IMR-90 (cell line): ENCODE measurements around the gene CFAP298.
A peak's percentile ranks its signal among the peaks of the same experiment; 100 is the strongest.

Experiments used
- CEBPB ChIP-seq: IDR thresholded peaks from 2 replicates; pipeline ENCODE4 v1.6.1; 2012; ENCODE audit warnings: low read depth, low read length, improper control_type of control experiment
- CTCF ChIP-seq: conservative IDR thresholded peaks from 2 replicates; pipeline ENCODE4 v1.5.1; 2012; ENCODE audit warnings: mild to moderate bottlenecking, low read depth, low read length, improper control_type of control experiment
- FOS ChIP-seq: fragments of 150-350 bp; IDR thresholded peaks from 2 replicates; pipeline ENCODE4 v1.6.1; 2016; ENCODE audit warnings: low read depth, low read length
- MAFK ChIP-seq: IDR thresholded peaks from 2 replicates; pipeline ENCODE4 v1.6.1; 2012; ENCODE audit warnings: low read depth, low read length, improper control_type of control experiment
- MAZ ChIP-seq: IDR thresholded peaks from 2 replicates; pipeline ENCODE4 v1.6.1; 2012; ENCODE audit warnings: low read depth, mild to moderate bottlenecking, low read length, improper control_type of control experiment, moderate library complexity, borderline replicate concordance
- MXI1 ChIP-seq: IDR thresholded peaks from 2 replicates; pipeline ENCODE4 v1.6.1; 2012; ENCODE audit warnings: low read depth, mild to moderate bottlenecking, low read length, moderate library complexity, borderline replicate concordance
- NFE2L2 ChIP-seq: fragments of 150-350 bp; IDR thresholded peaks from 2 replicates; pipeline ENCODE4 v1.6.1; 2016; ENCODE audit warnings: low read depth, mild to moderate bottlenecking, low read length
- POLR2A ChIP-seq: IDR thresholded peaks from 2 replicates; pipeline ENCODE4 v1.6.1; 2012; ENCODE audit warnings: mild to moderate bottlenecking, low read depth, low read length
- RAD21 ChIP-seq: IDR thresholded peaks from 2 replicates; pipeline ENCODE4 v1.6.1; 2012; ENCODE audit warnings: low read length, improper control_type of control experiment
- RFX5 ChIP-seq: IDR thresholded peaks from 2 replicates; pipeline ENCODE4 v1.8.0; 2012; ENCODE audit warnings: low read depth, mild to moderate bottlenecking, low read length, moderate library complexity
- SMC3 ChIP-seq: fragments of 150-350 bp; IDR thresholded peaks from 2 replicates; pipeline ENCODE4 v1.6.1; 2016; ENCODE audit warnings: low read depth, mild to moderate bottlenecking, antibody characterized with exemption, low read length, moderate library complexity
- USF2 ChIP-seq: fragments of 150-350 bp; IDR thresholded peaks from 2 replicates; pipeline ENCODE4 v1.6.1; 2017; ENCODE audit warnings: mild to moderate bottlenecking, antibody characterized with exemption, low read length, low read depth

- no peak for TF ChIP-seq POLR2A
- no peak for TF ChIP-seq CTCF
- no peak for TF ChIP-seq MAZ
- TF ChIP-seq MXI1: no peak
- TF ChIP-seq MAFK: no peak
- no peak for TF ChIP-seq USF2
- TF ChIP-seq CEBPB: peak; percentile 36; the same call in 1 of the 2 replicates
- no peak for TF ChIP-seq RAD21
- TF ChIP-seq RFX5: no peak
- TF ChIP-seq NFE2L2: no peak
- TF ChIP-seq SMC3: no peak
- TF ChIP-seq FOS: no peak
These were observed 29.8 kb upstream of the CFAP298 start for GRCh38 chr21:32641710-32642698.
